PC-9 (cell line): ENCODE measurements around the gene HMGCS1.

Experiments used
- EZH2 ChIP-seq: fragments of 200-600 bp; sonication (generic); IDR thresholded peaks from 2 replicates; pipeline ENCODE4 v1.8.0; 2017; ENCODE audit warnings: antibody characterized with exemption, low read depth
- TF ChIP-seq, protein P1 (sequence below): fragments of 200-600 bp; sonication (generic); conservative IDR thresholded peaks from 2 replicates; pipeline ENCODE4 v1.6.1; 2017; ENCODE audit warnings: mixed run types, antibody characterized with exemption, mild to moderate bottlenecking, moderate library complexity

DNA sequence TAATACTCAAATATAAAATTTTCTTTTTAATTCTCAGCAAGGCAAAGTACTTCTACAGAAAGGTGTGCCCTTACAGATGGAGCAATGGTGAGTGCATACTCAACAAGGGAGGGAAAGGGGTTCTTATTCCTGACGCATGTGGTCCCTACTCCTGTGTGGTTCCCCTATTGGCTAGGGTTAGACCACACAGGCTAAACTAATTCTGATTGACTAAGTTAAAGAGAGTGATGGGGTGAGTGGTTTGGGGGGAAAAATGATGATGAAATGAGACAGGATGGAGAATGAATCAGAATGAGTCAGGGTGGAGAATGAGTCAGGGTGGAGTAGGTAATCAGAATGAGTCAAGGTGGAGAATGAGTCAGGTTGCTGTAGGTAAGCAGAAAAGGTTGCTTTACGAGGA is 22.9 kb upstream of the HMGCS1 start:
- TF ChIP-seq, protein P1, sequence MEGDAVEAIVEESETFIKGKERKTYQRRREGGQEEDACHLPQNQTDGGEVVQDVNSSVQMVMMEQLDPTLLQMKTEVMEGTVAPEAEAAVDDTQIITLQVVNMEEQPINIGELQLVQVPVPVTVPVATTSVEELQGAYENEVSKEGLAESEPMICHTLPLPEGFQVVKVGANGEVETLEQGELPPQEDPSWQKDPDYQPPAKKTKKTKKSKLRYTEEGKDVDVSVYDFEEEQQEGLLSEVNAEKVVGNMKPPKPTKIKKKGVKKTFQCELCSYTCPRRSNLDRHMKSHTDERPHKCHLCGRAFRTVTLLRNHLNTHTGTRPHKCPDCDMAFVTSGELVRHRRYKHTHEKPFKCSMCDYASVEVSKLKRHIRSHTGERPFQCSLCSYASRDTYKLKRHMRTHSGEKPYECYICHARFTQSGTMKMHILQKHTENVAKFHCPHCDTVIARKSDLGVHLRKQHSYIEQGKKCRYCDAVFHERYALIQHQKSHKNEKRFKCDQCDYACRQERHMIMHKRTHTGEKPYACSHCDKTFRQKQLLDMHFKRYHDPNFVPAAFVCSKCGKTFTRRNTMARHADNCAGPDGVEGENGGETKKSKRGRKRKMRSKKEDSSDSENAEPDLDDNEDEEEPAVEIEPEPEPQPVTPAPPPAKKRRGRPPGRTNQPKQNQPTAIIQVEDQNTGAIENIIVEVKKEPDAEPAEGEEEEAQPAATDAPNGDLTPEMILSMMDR, result no peak
- no peak for TF ChIP-seq EZH2
